Adrenal gland (tissue), 5 donors: ENCODE data around the gene COX7A1.

Source experiments
- CTCF ChIP-seq, 6 experiments: fragments of 450-650 bp in 4 of 6; fragments of 200-600 bp in 2 of 6; sonication (generic) in 1 of 6; IDR thresholded peaks; 1 replicate in 5 of 6; 2 replicates in 1 of 6; pipeline versions ENCODE4 v1.5.1 to v1.8.0; 2016 to 2021; ENCODE audit warnings: antibody characterized with exemption in 6 of 6, mild to moderate bottlenecking in 2 of 6, moderate library complexity in 1 of 6
- POLR2A ChIP-seq, 2 donors: fragments of 450-650 bp; IDR thresholded peaks; one replicate each; pipeline ENCODE4 v1.6.1; 2017; ENCODE audit warnings: antibody characterized with exemption in 2 of 2, mild to moderate bottlenecking in 2 of 2, moderate library complexity in 1 of 2
- donor health status: DM: no; HTN: no; CAD: no.

- TF ChIP-seq CTCF (IDR thresholded peaks at IDR 0.05), result peak in 2 of 6 experiments; percentile 6 to 11
- TF ChIP-seq POLR2A (IDR thresholded peaks at IDR 0.05), result no peak
These were observed 38.1 kb downstream of the COX7A1 start for GRCh38 chr19:36113894-36114720.
